Measurements from ENCODE around the gene MROH2A. TPM values are rescaled to one million over a fixed set of nuclear protein-coding genes. Genes with fewer than 3 reads are reported as not detected.

Gene MROH2A
- total RNA-seq, 2 experiments from 2014 or later = not detected

DNA sequence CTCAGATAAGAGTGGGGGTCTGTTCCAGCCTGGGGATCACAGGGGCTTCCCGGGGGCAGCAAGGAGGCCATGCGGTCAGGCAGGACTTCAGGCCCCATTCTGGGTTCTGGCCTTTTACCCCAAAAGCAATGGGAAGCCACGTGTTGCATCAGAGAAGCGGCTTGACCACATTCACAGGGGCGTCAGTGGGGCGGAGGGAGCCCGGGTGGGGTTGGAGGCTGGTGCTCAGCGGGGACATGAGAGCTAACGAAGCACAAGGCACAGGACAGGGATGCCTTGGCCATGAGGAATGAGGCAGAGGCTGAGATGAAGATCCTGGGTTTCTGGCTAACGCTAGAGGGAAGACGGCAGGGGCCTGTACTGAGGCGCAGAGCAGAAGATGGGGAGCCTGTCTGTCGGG lies 70.1 kb downstream of the MROH2A start:
- no peaks in the 10 kb centered on the region for H3K9me3 ChIP-seq (ENCODE audit: control insufficient read depth in 1 of 2, insufficient read depth in 1 of 2, low read length in 2 of 2)
- peaks cover 0 to under 1% of the 10 kb centered on the region in 2 experiments for H3K27me3 ChIP-seq (ENCODE audit: control insufficient read depth in 1 of 2, insufficient read depth in 2 of 2, low read length in 2 of 2)
- intact Hi-C loops (cut with DNase I, micrococcal nuclease) = no loop called here
- ChIA-PET CTCF (no interaction called here), POLR2A (no interaction called here)
- Mint-ChIP-seq H3K4me3 (no peak overlapping the region), H3K4me1 (ENCODE audit: low read depth) (peaks cover 11% of the 10 kb centered on the region), H3K27ac (no peak overlapping the region), H3K9me3 (no peaks in the 10 kb centered on the region), H3K36me3 (ENCODE audit: low read depth) (no peaks in the 10 kb centered on the region), H3K27me3 (peaks cover 10% of the 10 kb centered on the region)
- H3K27ac ChIP-seq (ENCODE audit: low read depth in 1 of 2, low read length in 2 of 2) = no peak overlapping the region
- H3K36me3 ChIP-seq (ENCODE audit: insufficient read depth, low read length) = no peaks in the 10 kb centered on the region
- ATAC-seq (ENCODE audit: poor library complexity) = no peak
- TF ChIP-seq, protein P1, sequence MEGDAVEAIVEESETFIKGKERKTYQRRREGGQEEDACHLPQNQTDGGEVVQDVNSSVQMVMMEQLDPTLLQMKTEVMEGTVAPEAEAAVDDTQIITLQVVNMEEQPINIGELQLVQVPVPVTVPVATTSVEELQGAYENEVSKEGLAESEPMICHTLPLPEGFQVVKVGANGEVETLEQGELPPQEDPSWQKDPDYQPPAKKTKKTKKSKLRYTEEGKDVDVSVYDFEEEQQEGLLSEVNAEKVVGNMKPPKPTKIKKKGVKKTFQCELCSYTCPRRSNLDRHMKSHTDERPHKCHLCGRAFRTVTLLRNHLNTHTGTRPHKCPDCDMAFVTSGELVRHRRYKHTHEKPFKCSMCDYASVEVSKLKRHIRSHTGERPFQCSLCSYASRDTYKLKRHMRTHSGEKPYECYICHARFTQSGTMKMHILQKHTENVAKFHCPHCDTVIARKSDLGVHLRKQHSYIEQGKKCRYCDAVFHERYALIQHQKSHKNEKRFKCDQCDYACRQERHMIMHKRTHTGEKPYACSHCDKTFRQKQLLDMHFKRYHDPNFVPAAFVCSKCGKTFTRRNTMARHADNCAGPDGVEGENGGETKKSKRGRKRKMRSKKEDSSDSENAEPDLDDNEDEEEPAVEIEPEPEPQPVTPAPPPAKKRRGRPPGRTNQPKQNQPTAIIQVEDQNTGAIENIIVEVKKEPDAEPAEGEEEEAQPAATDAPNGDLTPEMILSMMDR (IDR thresholded peaks at IDR 0.05) = no peak
- DNase-seq = no peak
- peaks cover under 1% of the 10 kb centered on the region for H3K4me1 ChIP-seq (ENCODE audit: insufficient read depth, low read length)
- no peak overlapping the region for H3K4me3 ChIP-seq (ENCODE audit: low read length)

- no peak overlapping the region for H3K27ac ChIP-seq (ENCODE audit: low read depth in 1 of 2, low read length in 2 of 2)
- peaks cover 10% of the 10 kb centered on the region for H3K4me1 ChIP-seq (ENCODE audit: insufficient read depth, low read length)
- ChIA-PET CTCF (no interaction called here), POLR2A (no interaction called here)
- peaks cover 4 to 9% of the 10 kb centered on the region in 2 experiments for H3K27me3 ChIP-seq (ENCODE audit: control insufficient read depth in 1 of 2, insufficient read depth in 2 of 2, low read length in 2 of 2)
- Mint-ChIP-seq H3K27me3 (peaks cover 16% of the 10 kb centered on the region), H3K4me1 (ENCODE audit: low read depth) (peaks cover 18% of the 10 kb centered on the region), H3K4me3 (no peak overlapping the region), H3K36me3 (ENCODE audit: low read depth) (no peaks in the 10 kb centered on the region), H3K27ac (no peak overlapping the region), H3K9me3 (no peaks in the 10 kb centered on the region)
- TF ChIP-seq, protein P1 (IDR thresholded peaks at IDR 0.05) = no peak
- no peak for DNase-seq
- H3K36me3 ChIP-seq (ENCODE audit: insufficient read depth, low read length) = no peaks in the 10 kb centered on the region
- H3K9me3 ChIP-seq (ENCODE audit: control insufficient read depth in 1 of 2, insufficient read depth in 1 of 2, low read length in 2 of 2) = no peaks in the 10 kb centered on the region
- ATAC-seq (ENCODE audit: poor library complexity) = no peak
- no peak overlapping the region for H3K4me3 ChIP-seq (ENCODE audit: low read length)
- intact Hi-C loops (cut with DNase I, micrococcal nuclease) = loop anchor here in 1 of 2 experiments (5.0 to 10.0 kb wide), 2 partner anchors 575 to 1152 kb away; partner anchors contain the start of gene GIGYF2
Observed at GRCh38 chr2:233849607-233850271, 71.6 kb downstream of the MROH2A start.

DNA sequence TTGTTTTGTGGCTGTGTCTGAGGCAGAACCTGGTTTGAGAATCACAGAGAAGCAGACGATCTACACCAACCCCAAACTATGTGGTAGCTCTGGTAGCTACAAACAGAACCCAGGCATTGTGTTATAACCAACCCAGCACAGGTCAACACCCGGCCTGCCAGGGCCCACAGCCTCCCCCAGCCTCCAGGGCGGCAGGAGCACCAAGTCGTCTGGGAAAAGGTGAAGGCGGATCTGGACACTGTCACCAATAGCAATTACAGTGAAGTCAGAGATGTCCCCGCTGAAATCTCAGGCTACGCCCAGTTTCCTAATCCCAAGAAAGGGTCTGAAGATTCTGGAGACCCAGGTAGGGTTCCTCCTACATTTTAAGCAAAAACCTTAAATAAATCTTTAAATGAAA lies 72.6 kb downstream of the MROH2A start:
- intact Hi-C loops (cut with DNase I, micrococcal nuclease) = loop anchor here in 1 of 2 experiments (5.0 to 10.0 kb wide), 2 partner anchors 576 to 1153 kb away; partner anchors contain the start of gene GIGYF2
- ATAC-seq (ENCODE audit: poor library complexity) (no peak), DNase-seq (no peak)
- Histone ChIP-seq H3K27ac (ENCODE audit: low read depth in 1 of 2, low read length in 2 of 2) (no peak overlapping the region), H3K36me3 (ENCODE audit: insufficient read depth, low read length) (no peaks in the 10 kb centered on the region), H3K4me3 (ENCODE audit: low read length) (no peak overlapping the region), H3K9me3 (ENCODE audit: control insufficient read depth in 1 of 2, insufficient read depth in 1 of 2, low read length in 2 of 2) (no peaks in the 10 kb centered on the region), H3K4me1 (ENCODE audit: insufficient read depth, low read length) (peaks cover 14% of the 10 kb centered on the region), H3K27me3 (ENCODE audit: control insufficient read depth in 1 of 2, insufficient read depth in 2 of 2, low read length in 2 of 2) (peaks cover 4 to 9% of the 10 kb centered on the region in 2 experiments)
- peaks cover 24% of the 10 kb centered on the region for H3K4me1 Mint-ChIP-seq (ENCODE audit: low read depth)
- ChIA-PET POLR2A (no interaction called here), CTCF (no interaction called here)
- H3K4me3 Mint-ChIP-seq = no peak overlapping the region
- H3K27ac Mint-ChIP-seq = no peak overlapping the region
- H3K36me3 Mint-ChIP-seq (ENCODE audit: low read depth) = no peaks in the 10 kb centered on the region
- TF ChIP-seq, protein P1 (IDR thresholded peaks at IDR 0.05) = no peak
- H3K9me3 Mint-ChIP-seq = no peaks in the 10 kb centered on the region
- peaks cover 16% of the 10 kb centered on the region for H3K27me3 Mint-ChIP-seq

Measured in CD4-positive, alpha-beta T cell (primary cell).